Bronchial epithelial cell (primary cell): ENCODE results near the gene RNF213. TPM values are rescaled to one million over a fixed set of nuclear protein-coding genes. Genes with fewer than 3 reads are reported as not detected.
"Not testable (repeated sequence)": the region's sequence is repeated elsewhere in the genome, so short reads cannot be mapped to it uniquely, and the experiment has no call there.

Experiments used
- DNase-seq: peaks from one replicate; pipeline ENCODE4 v3.0.0-alpha.2; 2010; ENCODE audit warnings: low read depth
- FAIRE-seq: peaks from 2 replicates; lab custom pipeline; 2011; peaks lifted over from hg19 to GRCh38; lab: Jason Lieb, UNC
- H3K27me3 ChIP-seq: 2 replicates; pipeline ENCODE4 v1.5.1; 2011; ENCODE audit warnings: low read length; ENCODE audit not compliant: control insufficient read depth, insufficient read depth
- H3K36me3 ChIP-seq: 2 replicates; pipeline ENCODE4 v1.5.1; 2011; ENCODE audit warnings: low read length; ENCODE audit not compliant: control insufficient read depth, insufficient read depth
- H3K4me3 ChIP-seq: 2 replicates; pipeline ENCODE4 v1.5.1; 2011; ENCODE audit warnings: mild to moderate bottlenecking, low read depth, low read length, control low read depth
- CTCF ChIP-seq: IDR thresholded peaks from 2 replicates; pipeline ENCODE4 v1.5.1; 2011; ENCODE audit warnings: mild to moderate bottlenecking, moderate library complexity, low read length, control low read depth, inconsistent platforms; ENCODE audit not compliant: insufficient read depth, severe bottlenecking
- total RNA-seq: library from RNA; depleted of rRNA; stranded (reverse); fragments of >200 nt; gene quantifications from 2 replicates; pipeline ENCODE4 v1.2.1, GENCODE V29; 2014

RNF213 gene
- total RNA-seq, 1 donor from 2014 or later, result 41.3 TPM

- Histone ChIP-seq H3K27me3 (no peaks in the 10 kb centered on the region), H3K36me3 (peaks cover 6% of the 10 kb centered on the region), H3K4me3 (no peak overlapping the region)
- no peak for FAIRE-seq
- no peak for DNase-seq
- TF ChIP-seq CTCF, result no peak
These were observed 135.7 kb downstream of the RNF213 start for GRCh38 chr17:80396157-80397033.

DNA sequence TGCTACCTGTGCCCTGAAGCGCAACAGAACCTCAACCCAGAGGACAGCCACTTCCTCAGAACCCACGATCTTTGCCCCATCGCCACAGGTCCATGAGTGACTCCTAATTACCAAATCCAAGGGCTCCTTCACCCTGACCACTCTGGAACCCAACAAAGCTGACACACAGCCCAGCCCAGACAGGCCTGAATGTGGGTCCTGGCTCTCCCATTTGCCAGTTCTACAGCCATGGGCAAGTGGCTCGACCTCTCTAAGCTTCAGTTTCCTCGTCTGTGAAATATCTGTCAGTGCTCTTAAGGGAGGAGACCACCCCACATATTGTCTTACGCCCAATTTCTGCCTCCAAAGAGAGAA lies 136.4 kb downstream of the RNF213 start:
- no peak for FAIRE-seq
- TF ChIP-seq CTCF, result no peak

GRCh38 chr17:80397686-80398085 lies 137.0 kb downstream of the RNF213 start:
- Histone ChIP-seq H3K36me3 (peaks cover 5% of the 10 kb centered on the region), H3K27me3 (no peaks in the 10 kb centered on the region), H3K4me3 (no peak overlapping the region)
- no peak for FAIRE-seq
- DNase-seq, result no peak
- TF ChIP-seq CTCF, result no peak

More for the DNA sequence above, 136.4 kb downstream of the RNF213 start:
- H3K36me3 ChIP-seq, result peaks cover 6% of the 10 kb centered on the region
- H3K4me3 ChIP-seq, result no peak overlapping the region
- H3K27me3 ChIP-seq, result no peaks in the 10 kb centered on the region
- DNase-seq, result no peak

DNA sequence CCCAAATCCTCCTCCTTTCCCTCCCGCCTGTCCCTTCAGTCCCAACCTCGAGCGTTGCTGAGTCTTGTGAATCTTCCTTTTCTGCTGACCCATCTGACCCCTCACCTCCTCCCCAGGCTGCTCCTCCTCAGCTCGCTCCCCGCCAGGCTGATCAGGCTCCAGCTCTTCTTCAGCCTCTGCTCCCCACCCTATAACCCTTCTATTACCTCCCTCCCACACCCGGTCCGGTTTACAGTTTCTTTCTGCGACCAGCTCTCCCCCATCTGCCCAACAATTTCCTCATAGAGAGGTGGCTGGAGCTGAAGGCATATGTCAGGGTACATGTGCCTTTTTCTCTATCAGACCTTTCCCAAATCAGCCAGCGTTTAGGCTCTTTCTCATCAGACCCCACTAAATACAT lies 140.4 kb downstream of the RNF213 start:
- not testable (repeated sequence) for H3K27me3 ChIP-seq, H3K4me3 ChIP-seq, FAIRE-seq, H3K36me3 ChIP-seq, DNase-seq

DNA sequence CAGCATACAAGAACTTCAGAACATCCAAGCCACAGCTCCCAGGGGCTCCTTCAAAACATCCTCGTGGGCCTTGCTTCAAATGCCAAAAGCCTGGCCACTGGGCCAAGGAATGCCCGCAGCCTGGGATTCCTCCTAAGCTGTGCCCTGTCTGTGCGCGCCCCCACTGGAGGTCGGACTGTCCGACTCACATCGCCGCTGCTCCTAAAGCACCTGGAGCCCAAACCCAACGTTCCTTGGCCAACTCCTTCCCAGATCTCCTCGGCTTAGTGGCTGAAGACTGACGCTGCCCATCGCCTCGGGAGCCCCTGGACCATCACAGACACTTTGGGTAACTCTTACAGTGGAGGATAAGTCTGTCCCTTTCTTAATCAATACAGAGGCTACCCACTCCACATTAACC lies 141.4 kb downstream of the RNF213 start:
- not testable (repeated sequence) for H3K36me3 ChIP-seq

GRCh38 chr17:80402959-80403358 lies 142.3 kb downstream of the RNF213 start:
- TF ChIP-seq CTCF, result no peak
- FAIRE-seq, result no peak

More for the DNA sequence above, 141.4 kb downstream of the RNF213 start:
- not testable (repeated sequence) for H3K4me3 ChIP-seq, H3K27me3 ChIP-seq, FAIRE-seq, DNase-seq

GRCh38 chr17:80406146-80406545 lies 145.5 kb downstream of the RNF213 start:
- Histone ChIP-seq H3K4me3 (no peak overlapping the region), H3K27me3 (no peaks in the 10 kb centered on the region), H3K36me3 (no peaks in the 10 kb centered on the region)
- no peak for DNase-seq
- no peak for TF ChIP-seq CTCF
- FAIRE-seq, result no peak

More at GRCh38 chr17:80402959-80403358, 142.3 kb downstream of the RNF213 start:
- no peaks in the 10 kb centered on the region for H3K27me3 ChIP-seq
- no peak overlapping the region for H3K4me3 ChIP-seq
- DNase-seq, result no peak
- no peaks in the 10 kb centered on the region for H3K36me3 ChIP-seq

DNA sequence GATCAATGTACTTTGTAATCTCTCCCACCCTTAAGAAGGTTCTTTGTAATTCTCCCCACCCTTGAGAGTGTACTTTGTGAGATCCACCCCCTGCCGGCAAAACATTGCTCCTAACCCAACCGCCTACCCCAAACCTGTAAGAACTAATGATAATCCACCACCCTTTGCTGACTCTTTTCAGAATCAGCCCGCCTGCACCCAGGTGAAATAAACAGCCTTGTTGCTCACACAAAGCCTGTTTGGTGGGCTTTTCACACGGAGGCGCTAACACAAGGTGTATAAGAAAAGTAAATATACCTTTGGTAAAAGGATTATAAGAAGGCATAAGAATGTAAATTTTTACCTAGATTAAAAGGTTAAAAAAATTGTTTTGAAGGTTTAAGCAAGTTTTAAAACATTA lies 147.3 kb downstream of the RNF213 start:
- DNase-seq, H3K27me3 ChIP-seq, H3K36me3 ChIP-seq, H3K4me3 ChIP-seq, FAIRE-seq: not testable (repeated sequence)
